HepG2 (cell line): ENCODE data around the gene ALB. TPM values are rescaled to one million over a fixed set of nuclear protein-coding genes. Genes with fewer than 3 reads are reported as not detected.

Experiments used
- ARID2 ChIP-seq: sonication (generic); formaldehyde crosslinking; IDR thresholded peaks from 2 replicates; pipeline ENCODE4 v1.8.1; 2022; ENCODE audit warnings: mild to moderate bottlenecking, missing genetic modification reagents, borderline replicate concordance
- ATRX ChIP-seq: sonication (generic); formaldehyde crosslinking; IDR thresholded peaks from 2 replicates; pipeline ENCODE4 v1.4.0; 2020; ENCODE audit warnings: missing genetic modification reagents, borderline replicate concordance
- HOXA9 ChIP-seq: sonication (generic); formaldehyde crosslinking; IDR thresholded peaks from 2 replicates; pipeline ENCODE4 v1.8.1; 2022; ENCODE audit warnings: missing genetic modification reagents, mild to moderate bottlenecking, moderate library complexity, borderline replicate concordance
- ISL2 ChIP-seq: sonication (generic); formaldehyde crosslinking; IDR thresholded peaks from 2 replicates; pipeline ENCODE4 v1.5.0; 2020; ENCODE audit warnings: missing genetic modification reagents
- NFIC ChIP-seq: IDR thresholded peaks from 2 replicates; pipeline ENCODE4 v1.6.1; 2012; ENCODE audit warnings: mild to moderate bottlenecking, low read length, inconsistent platforms
- SCMH1 ChIP-seq: sonication (generic); formaldehyde crosslinking; IDR thresholded peaks from 2 replicates; pipeline ENCODE4 v1.9.0; 2021; ENCODE audit warnings: missing genetic modification reagents, mild to moderate bottlenecking, borderline replicate concordance
- ZNF124 ChIP-seq: sonication (generic); formaldehyde crosslinking; IDR thresholded peaks from 2 replicates; pipeline ENCODE4 v1.4.0; 2020; ENCODE audit warnings: missing genetic modification reagents
- ZNF446 ChIP-seq: sonication (generic); formaldehyde crosslinking; IDR thresholded peaks from 2 replicates; pipeline ENCODE4 v1.5.0; 2020; ENCODE audit warnings: mild to moderate bottlenecking, missing genetic modification reagents
- ZSCAN21 ChIP-seq: sonication (generic); formaldehyde crosslinking; IDR thresholded peaks from 2 replicates; pipeline ENCODE4 v1.8.0; 2022; ENCODE audit warnings: mild to moderate bottlenecking, missing genetic modification reagents, moderate library complexity, borderline replicate concordance
- polyA plus RNA-seq, 8 experiments: library from polyadenylated mRNA; depleted of rRNA in 3 of 8; stranded (reverse) in 7 of 8; unstranded in 1 of 8; fragments of >200 nt; fragmentation: Illumina TruSeq in 4 of 8; extraction: Trizol in 4 of 8; gene quantifications; 2 replicates each; pipeline versions ENCODE4 v1.2.1 to v1.2.3, GENCODE V29; 2011 to 2016; ENCODE audit warnings: low read depth in 4 of 8, missing spikeins in 1 of 8, mixed read lengths in 1 of 8; ENCODE audit not compliant: insufficient read depth in 1 of 8
- total RNA-seq, 5 experiments: library from RNA; depleted of rRNA; stranded (reverse); fragments of >200 nt; fragmentation: Illumina TruSeq; extraction: Trizol; gene quantifications; 2 replicates each; pipeline ENCODE4 v1.2.3, GENCODE V29; 2016; ENCODE audit warnings: low read depth in 1 of 5
- TF ChIP-seq, protein P1 (sequence below): sonication (generic); formaldehyde crosslinking; IDR thresholded peaks from 2 replicates; pipeline ENCODE4 v1.4.0; 2020; ENCODE audit warnings: missing genetic modification reagents
- TF ChIP-seq, protein P2 (sequence below): sonication (generic); formaldehyde crosslinking; IDR thresholded peaks from 2 replicates; pipeline ENCODE4 v1.8.1; 2023; ENCODE audit warnings: missing genetic modification reagents, mild to moderate bottlenecking, borderline replicate concordance
- TF ChIP-seq, protein P3 (sequence below): sonication (generic); formaldehyde crosslinking; IDR thresholded peaks from 2 replicates; pipeline ENCODE4 v1.8.0; 2022; ENCODE audit warnings: mild to moderate bottlenecking, missing genetic modification reagents, moderate library complexity
- TF ChIP-seq, protein P4 (sequence below): sonication (generic); formaldehyde crosslinking; IDR thresholded peaks from 2 replicates; pipeline ENCODE4 v1.8.0; 2022; ENCODE audit warnings: missing genetic modification reagents, low read depth, mild to moderate bottlenecking, borderline replicate concordance
- TF ChIP-seq, protein P5 (sequence below): sonication (generic); formaldehyde crosslinking; IDR thresholded peaks from 2 replicates; pipeline ENCODE4 v1.4.0; 2020; ENCODE audit warnings: missing genetic modification reagents
- TF ChIP-seq, protein P6 (sequence below): IDR thresholded peaks from 2 replicates; pipeline ENCODE4 v1.6.1; 2016; ENCODE audit warnings: missing compliant biosample characterization, missing genetic modification reagents, borderline replicate concordance
- TF ChIP-seq, protein P7 (sequence below): sonication (generic); formaldehyde crosslinking; conservative IDR thresholded peaks from 2 replicates; pipeline ENCODE4 v1.4.0; 2020; ENCODE audit warnings: mild to moderate bottlenecking, missing genetic modification reagents, moderate library complexity

Gene ALB
- total and polyA plus RNA-seq, 2 of the 13 experiments (the other 11 are each of a cell fraction or from before 2014, with no cell fraction given): 22,259 to 22,625 TPM

DNA sequence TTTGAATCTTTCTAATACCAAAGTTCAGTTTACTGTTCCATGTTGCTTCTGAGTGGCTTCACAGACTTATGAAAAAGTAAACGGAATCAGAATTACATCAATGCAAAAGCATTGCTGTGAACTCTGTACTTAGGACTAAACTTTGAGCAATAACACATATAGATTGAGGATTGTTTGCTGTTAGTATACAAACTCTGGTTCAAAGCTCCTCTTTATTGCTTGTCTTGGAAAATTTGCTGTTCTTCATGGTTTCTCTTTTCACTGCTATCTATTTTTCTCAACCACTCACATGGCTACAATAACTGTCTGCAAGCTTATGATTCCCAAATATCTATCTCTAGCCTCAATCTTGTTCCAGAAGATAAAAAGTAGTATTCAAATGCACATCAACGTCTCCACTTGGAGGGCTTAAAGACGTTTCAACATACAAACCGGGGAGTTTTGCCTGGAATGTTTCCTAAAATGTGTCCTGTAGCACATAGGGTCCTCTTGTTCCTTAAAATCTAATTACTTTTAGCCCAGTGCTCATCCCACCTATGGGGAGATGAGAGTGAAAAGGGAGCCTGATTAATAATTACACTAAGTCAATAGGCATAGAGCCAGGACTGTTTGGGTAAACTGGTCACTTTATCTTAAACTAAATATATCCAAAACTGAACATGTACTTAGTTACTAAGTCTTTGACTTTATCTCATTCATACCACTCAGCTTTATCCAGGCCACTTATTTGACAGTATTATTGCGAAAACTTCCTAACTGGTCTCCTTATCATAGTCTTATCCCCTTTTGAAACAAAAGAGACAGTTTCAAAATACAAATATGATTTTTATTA, 28.3 kb downstream of the ALB start (continued):
- TF ChIP-seq, protein P1, sequence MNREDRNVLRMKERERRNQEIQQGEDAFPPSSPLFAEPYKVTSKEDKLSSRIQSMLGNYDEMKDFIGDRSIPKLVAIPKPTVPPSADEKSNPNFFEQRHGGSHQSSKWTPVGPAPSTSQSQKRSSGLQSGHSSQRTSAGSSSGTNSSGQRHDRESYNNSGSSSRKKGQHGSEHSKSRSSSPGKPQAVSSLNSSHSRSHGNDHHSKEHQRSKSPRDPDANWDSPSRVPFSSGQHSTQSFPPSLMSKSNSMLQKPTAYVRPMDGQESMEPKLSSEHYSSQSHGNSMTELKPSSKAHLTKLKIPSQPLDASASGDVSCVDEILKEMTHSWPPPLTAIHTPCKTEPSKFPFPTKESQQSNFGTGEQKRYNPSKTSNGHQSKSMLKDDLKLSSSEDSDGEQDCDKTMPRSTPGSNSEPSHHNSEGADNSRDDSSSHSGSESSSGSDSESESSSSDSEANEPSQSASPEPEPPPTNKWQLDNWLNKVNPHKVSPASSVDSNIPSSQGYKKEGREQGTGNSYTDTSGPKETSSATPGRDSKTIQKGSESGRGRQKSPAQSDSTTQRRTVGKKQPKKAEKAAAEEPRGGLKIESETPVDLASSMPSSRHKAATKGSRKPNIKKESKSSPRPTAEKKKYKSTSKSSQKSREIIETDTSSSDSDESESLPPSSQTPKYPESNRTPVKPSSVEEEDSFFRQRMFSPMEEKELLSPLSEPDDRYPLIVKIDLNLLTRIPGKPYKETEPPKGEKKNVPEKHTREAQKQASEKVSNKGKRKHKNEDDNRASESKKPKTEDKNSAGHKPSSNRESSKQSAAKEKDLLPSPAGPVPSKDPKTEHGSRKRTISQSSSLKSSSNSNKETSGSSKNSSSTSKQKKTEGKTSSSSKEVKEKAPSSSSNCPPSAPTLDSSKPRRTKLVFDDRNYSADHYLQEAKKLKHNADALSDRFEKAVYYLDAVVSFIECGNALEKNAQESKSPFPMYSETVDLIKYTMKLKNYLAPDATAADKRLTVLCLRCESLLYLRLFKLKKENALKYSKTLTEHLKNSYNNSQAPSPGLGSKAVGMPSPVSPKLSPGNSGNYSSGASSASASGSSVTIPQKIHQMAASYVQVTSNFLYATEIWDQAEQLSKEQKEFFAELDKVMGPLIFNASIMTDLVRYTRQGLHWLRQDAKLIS (CRISPR knock-in tag): peak; percentile 79; the same call in 1 of the 2 replicates
- TF ChIP-seq, protein P2, sequence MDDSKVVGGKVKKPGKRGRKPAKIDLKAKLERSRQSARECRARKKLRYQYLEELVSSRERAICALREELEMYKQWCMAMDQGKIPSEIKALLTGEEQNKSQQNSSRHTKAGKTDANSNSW: no peak
- no peak for TF ChIP-seq ZNF446 (CRISPR knock-in tag)
- peak; percentile 95 for TF ChIP-seq ISL2 (CRISPR knock-in tag)
- no peak for TF ChIP-seq ZNF124 (CRISPR knock-in tag)
- TF ChIP-seq NFIC: peak; percentile 99
- TF ChIP-seq, protein P3, sequence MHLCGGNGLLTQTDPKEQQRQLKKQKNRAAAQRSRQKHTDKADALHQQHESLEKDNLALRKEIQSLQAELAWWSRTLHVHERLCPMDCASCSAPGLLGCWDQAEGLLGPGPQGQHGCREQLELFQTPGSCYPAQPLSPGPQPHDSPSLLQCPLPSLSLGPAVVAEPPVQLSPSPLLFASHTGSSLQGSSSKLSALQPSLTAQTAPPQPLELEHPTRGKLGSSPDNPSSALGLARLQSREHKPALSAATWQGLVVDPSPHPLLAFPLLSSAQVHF: no peak
- no peak for TF ChIP-seq ATRX (CRISPR knock-in tag)
- TF ChIP-seq, protein P4, sequence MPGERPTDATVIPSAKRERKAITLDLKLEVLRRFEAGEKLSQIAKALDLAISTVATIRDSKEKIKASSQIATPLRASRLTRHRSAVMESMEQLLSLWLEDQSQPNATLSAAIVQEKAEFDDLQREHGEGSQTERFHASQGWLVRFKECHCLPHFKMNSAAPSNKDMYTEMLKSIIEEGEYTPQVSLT (CRISPR knock-in tag): no peak
- TF ChIP-seq, protein P5, sequence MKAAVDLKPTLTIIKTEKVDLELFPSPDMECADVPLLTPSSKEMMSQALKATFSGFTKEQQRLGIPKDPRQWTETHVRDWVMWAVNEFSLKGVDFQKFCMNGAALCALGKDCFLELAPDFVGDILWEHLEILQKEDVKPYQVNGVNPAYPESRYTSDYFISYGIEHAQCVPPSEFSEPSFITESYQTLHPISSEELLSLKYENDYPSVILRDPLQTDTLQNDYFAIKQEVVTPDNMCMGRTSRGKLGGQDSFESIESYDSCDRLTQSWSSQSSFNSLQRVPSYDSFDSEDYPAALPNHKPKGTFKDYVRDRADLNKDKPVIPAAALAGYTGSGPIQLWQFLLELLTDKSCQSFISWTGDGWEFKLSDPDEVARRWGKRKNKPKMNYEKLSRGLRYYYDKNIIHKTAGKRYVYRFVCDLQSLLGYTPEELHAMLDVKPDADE (CRISPR knock-in tag): no peak
- TF ChIP-seq, protein P6, sequence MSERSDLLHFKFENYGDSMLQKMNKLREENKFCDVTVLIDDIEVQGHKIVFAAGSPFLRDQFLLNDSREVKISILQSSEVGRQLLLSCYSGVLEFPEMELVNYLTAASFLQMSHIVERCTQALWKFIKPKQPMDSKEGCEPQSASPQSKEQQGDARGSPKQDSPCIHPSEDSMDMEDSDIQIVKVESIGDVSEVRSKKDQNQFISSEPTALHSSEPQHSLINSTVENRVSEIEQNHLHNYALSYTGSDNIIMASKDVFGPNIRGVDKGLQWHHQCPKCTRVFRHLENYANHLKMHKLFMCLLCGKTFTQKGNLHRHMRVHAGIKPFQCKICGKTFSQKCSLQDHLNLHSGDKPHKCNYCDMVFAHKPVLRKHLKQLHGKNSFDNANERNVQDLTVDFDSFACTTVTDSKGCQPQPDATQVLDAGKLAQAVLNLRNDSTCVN (CRISPR knock-in tag): no peak
- TF ChIP-seq HOXA9 (CRISPR knock-in tag): no peak
- no peak for TF ChIP-seq ARID2 (CRISPR knock-in tag)
- TF ChIP-seq SCMH1 (CRISPR knock-in tag): no peak
- no peak for TF ChIP-seq ZSCAN21
- TF ChIP-seq, protein P7, sequence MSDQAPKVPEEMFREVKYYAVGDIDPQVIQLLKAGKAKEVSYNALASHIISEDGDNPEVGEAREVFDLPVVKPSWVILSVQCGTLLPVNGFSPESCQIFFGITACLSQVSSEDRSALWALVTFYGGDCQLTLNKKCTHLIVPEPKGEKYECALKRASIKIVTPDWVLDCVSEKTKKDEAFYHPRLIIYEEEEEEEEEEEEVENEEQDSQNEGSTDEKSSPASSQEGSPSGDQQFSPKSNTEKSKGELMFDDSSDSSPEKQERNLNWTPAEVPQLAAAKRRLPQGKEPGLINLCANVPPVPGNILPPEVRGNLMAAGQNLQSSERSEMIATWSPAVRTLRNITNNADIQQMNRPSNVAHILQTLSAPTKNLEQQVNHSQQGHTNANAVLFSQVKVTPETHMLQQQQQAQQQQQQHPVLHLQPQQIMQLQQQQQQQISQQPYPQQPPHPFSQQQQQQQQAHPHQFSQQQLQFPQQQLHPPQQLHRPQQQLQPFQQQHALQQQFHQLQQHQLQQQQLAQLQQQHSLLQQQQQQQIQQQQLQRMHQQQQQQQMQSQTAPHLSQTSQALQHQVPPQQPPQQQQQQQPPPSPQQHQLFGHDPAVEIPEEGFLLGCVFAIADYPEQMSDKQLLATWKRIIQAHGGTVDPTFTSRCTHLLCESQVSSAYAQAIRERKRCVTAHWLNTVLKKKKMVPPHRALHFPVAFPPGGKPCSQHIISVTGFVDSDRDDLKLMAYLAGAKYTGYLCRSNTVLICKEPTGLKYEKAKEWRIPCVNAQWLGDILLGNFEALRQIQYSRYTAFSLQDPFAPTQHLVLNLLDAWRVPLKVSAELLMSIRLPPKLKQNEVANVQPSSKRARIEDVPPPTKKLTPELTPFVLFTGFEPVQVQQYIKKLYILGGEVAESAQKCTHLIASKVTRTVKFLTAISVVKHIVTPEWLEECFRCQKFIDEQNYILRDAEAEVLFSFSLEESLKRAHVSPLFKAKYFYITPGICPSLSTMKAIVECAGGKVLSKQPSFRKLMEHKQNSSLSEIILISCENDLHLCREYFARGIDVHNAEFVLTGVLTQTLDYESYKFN (CRISPR knock-in tag): peak; percentile 95
